Placental pericyte (primary cell): ENCODE measurements around the gene NRCAM. TPM values are rescaled to one million over a fixed set of nuclear protein-coding genes. Genes with fewer than 3 reads are reported as not detected.

Source experiments
- total RNA-seq: library from RNA; depleted of rRNA; stranded (reverse); fragments of >200 nt; gene quantifications from 2 replicates; pipeline ENCODE4 v1.2.3, GENCODE V29; 2012

NRCAM gene
- 0.14 and 0.22 TPM in 2 replicates for total RNA-seq

DNA sequence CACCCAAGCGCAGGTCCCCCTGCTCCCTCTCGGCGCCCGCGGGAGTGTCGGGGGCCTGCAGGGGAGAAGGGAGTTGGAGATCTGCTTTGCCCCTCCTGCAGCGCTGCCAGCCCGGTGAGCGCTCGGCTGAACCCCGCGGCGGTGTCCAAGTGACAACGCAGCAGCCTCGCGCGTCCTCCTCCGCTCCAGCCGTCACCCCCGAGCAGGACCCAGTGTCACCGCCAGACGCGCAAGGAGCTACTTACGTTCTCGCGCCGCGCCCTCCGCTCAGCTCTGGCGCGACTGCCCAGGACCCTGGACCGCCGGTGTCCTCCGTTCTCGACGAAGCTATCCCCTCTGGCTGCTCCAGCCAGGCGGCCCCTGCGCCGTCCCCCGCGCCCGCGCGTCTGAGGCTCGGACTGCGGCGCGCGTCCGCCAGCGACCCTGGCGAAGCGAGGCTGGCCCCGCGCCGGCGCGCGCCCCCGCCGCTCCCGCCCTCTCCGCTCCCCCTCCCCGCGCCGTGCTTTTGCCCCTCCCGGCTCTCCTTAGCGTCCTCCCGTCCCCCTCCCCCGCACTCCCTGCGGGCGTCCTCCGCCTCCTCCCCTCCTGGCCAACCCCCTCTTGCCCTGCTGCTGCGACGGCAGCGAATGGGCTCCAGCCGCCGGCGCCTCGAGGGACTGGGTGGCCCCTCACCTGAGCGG lies at the start of gene NRCAM:
Gene NRCAM (minus strand): TSS at position 439 of the 680 bp plus-strand sequence. CDS start 216,372 bp downstream, outside the sequence.

DNA sequence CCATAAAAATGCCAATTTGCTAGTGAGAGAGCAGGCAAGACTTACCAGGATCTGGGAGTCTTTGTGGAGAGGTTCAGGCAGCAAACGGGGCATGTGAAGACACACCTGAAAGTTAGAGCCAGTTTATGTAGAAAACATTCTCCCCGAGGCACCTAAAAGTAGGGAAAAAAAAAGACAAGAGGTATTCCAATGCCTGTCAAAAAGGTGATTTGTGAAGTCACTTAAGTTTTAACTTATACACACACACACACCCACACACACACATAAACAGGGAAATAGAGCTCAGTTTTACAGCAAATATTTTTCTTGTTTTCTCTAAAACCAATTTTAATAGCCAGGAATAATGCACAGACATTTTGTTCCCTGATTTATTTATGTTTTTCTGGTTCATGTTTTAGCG lies 326.0 kb downstream of the NRCAM start, which contains the start of gene LAMB4:
Gene LAMB4 (minus strand): TSS at position 101 of the 400 bp plus-strand sequence. CDS start 7,197 bp downstream, outside the sequence.

Other genes with a start within 250 kb of the NRCAM start
- gene PNPLA8, start 69.7 kb upstream of the NRCAM start, total RNA-seq: 27.1 and 54.9 TPM in 2 replicates
- gene THAP5, start 113.3 kb upstream of the NRCAM start, total RNA-seq: 28.9 and 29.5 TPM in 2 replicates
- 37.9 and 329 TPM in 2 replicates for gene DNAJB9, start 113.4 kb upstream of the NRCAM start, total RNA-seq